Hepatocyte (in vitro differentiated cells): ENCODE results near the gene NUFIP1. TPM values are rescaled to one million over a fixed set of nuclear protein-coding genes. Genes with fewer than 3 reads are reported as not detected.

Experiments used
- DNase-seq: peaks from one replicate; pipeline ENCODE4 v3.0.0-alpha.2; 2016; ENCODE audit warnings: low spot score
- H2AFZ ChIP-seq: fragments of 200-600 bp; sonication (generic); 2 replicates; pipeline ENCODE4 v1.6.0; 2016; ENCODE audit warnings: antibody characterized with exemption, mild to moderate bottlenecking
- H3K27ac ChIP-seq: fragments of 200-600 bp; sonication (generic); 2 replicates; pipeline ENCODE4 v1.5.1; 2016; ENCODE audit warnings: mild to moderate bottlenecking
- H3K27me3 ChIP-seq: fragments of 200-600 bp; sonication (generic); 2 replicates; pipeline ENCODE4 v1.6.1; 2016
- H3K36me3 ChIP-seq: fragments of 200-600 bp; sonication (generic); replicated peaks from 2 replicates; pipeline ENCODE4 v1.5.1; 2016; ENCODE audit warnings: low read depth; ENCODE audit not compliant: insufficient read depth
- H3K4me1 ChIP-seq: fragments of 200-600 bp; sonication (generic); 2 replicates; pipeline ENCODE4 v1.5.1; 2016; ENCODE audit warnings: mild to moderate bottlenecking, moderate library complexity; ENCODE audit not compliant: insufficient read depth
- H3K4me2 ChIP-seq: fragments of 200-600 bp; sonication (generic); 2 replicates; pipeline ENCODE4 v1.6.0; 2016
- H3K4me3 ChIP-seq: fragments of 200-600 bp; sonication (generic); 2 replicates; pipeline ENCODE4 v1.5.1; 2016; ENCODE audit warnings: mild to moderate bottlenecking
- H3K79me2 ChIP-seq: fragments of 200-600 bp; sonication (generic); 2 replicates; pipeline ENCODE4 v1.6.0; 2017; ENCODE audit warnings: mild to moderate bottlenecking
- H3K9me2 ChIP-seq: fragments of 200-600 bp; sonication (generic); replicated peaks from 2 replicates; pipeline ENCODE4 v1.6.0; 2017; ENCODE audit warnings: mild to moderate bottlenecking; ENCODE audit not compliant: insufficient read depth
- H3K9me3 ChIP-seq: fragments of 200-600 bp; sonication (generic); 2 replicates; pipeline ENCODE4 v1.5.1; 2016; ENCODE audit warnings: low read depth, mild to moderate bottlenecking
- H4K20me1 ChIP-seq: fragments of 200-600 bp; sonication (generic); 2 replicates; pipeline ENCODE4 v1.6.0; 2016; ENCODE audit warnings: mild to moderate bottlenecking; ENCODE audit not compliant: insufficient read depth, poor library complexity, severe bottlenecking
- EZH2 ChIP-seq: fragments of 200-600 bp; sonication (generic); IDR thresholded peaks from 2 replicates; pipeline ENCODE4 v1.6.1; 2016; ENCODE audit warnings: antibody characterized with exemption, mild to moderate bottlenecking, borderline replicate concordance
- EZH2phosphoT487 ChIP-seq: fragments of 200-600 bp; sonication (generic); IDR thresholded peaks from one replicate; pipeline ENCODE4 v1.6.1; 2018; ENCODE audit warnings: antibody characterized with exemption, mild to moderate bottlenecking, low read depth, moderate library complexity; ENCODE audit not compliant: unreplicated experiment, severe bottlenecking
- WGBS: methylation state at CpG from one replicate; pipeline ENCODE4 v1.1.6; 2016; ENCODE audit warnings: low lambda C conversion rate; ENCODE audit errors: missing lambda C conversion rate; 5-methylcytosine and 5-hydroxymethylcytosine counted together
- polyA plus RNA-seq: library from polyadenylated mRNA; unstranded; fragments of >200 nt; fragmentation: Nextera tagmentation; extraction: Ambion mirVana; gene quantifications from 2 replicates; pipeline ENCODE4 v1.2.1, GENCODE V29; 2016
- total RNA-seq: library from RNA; depleted of rRNA; stranded (reverse); fragments of >200 nt; gene quantifications from 2 replicates; pipeline ENCODE4 v1.2.3, GENCODE V29; 2014
- TF ChIP-seq, protein P1 (sequence below): fragments of 200-600 bp; sonication (generic); IDR thresholded peaks from 2 replicates; pipeline ENCODE4 v1.5.1; 2016; ENCODE audit warnings: antibody characterized with exemption, mild to moderate bottlenecking; ENCODE audit not compliant: poor library complexity

NUFIP1 gene
- total and polyA plus RNA-seq, 2 experiments from 2014 or later = 3.3 to 6.2 TPM

DNA sequence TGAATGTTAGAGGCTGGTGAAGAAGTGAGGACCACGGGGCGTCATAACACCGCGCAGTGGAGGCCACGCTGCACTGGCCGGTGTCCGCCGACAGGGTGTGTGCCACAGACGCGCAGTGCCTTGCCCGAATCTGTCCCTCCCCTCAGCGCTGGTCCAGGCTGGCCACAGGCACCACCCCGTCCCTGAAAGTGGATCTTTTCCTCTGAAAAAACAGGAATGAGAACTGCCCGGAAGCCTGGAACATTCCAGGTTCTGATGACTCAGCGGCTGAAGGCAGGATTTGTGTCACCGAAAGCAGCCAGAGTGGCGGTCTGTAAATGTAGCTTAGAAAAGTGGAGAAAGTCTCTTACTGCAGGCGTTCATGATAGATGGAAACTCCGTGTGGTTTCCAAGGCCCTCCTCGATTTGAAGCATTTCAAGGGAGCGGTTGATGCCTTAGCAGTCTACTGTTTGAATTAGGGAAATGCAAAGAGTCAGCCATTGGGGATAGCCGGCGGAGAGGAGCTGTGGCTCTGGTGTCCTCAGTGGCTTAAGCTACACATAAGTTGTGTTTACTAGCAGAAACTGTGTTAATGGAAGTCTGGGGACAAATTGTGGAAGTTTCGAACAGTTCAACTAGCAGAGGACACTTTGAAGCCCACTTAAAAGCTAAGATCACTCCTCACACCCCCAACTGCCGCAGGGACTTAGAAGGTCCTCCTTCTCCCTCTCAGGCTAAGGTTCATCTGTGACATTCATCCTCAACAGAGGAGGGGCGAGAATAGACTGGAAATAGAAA is 70.8 kb downstream of the NUFIP1 start:
- H3K27ac ChIP-seq = peak overlapping the region; percentile 98
- H3K27me3 ChIP-seq = no peaks in the 10 kb centered on the region
- peak overlapping the region; percentile 34 for H2AFZ ChIP-seq
- H4K20me1 ChIP-seq = no peaks in the 10 kb centered on the region
- TF ChIP-seq, protein P1, sequence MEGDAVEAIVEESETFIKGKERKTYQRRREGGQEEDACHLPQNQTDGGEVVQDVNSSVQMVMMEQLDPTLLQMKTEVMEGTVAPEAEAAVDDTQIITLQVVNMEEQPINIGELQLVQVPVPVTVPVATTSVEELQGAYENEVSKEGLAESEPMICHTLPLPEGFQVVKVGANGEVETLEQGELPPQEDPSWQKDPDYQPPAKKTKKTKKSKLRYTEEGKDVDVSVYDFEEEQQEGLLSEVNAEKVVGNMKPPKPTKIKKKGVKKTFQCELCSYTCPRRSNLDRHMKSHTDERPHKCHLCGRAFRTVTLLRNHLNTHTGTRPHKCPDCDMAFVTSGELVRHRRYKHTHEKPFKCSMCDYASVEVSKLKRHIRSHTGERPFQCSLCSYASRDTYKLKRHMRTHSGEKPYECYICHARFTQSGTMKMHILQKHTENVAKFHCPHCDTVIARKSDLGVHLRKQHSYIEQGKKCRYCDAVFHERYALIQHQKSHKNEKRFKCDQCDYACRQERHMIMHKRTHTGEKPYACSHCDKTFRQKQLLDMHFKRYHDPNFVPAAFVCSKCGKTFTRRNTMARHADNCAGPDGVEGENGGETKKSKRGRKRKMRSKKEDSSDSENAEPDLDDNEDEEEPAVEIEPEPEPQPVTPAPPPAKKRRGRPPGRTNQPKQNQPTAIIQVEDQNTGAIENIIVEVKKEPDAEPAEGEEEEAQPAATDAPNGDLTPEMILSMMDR = peak; percentile 66
- TF ChIP-seq EZH2 (no peak), EZH2phosphoT487 (no peak)
- no peaks in the 10 kb centered on the region for H3K36me3 ChIP-seq
- no peaks in the 10 kb centered on the region for H3K79me2 ChIP-seq
- WGBS = 14% methylated on average over 26 of the region's 26 CpGs
- peak overlapping the region; percentile 68 for H3K4me2 ChIP-seq
- no peaks in the 10 kb centered on the region for H3K9me2 ChIP-seq
- peak overlapping the region; percentile 25 for H3K4me3 ChIP-seq
- H3K4me1 ChIP-seq = peaks cover 23% of the 10 kb centered on the region
- DNase-seq = peak; percentile 95
- no peaks in the 10 kb centered on the region for H3K9me3 ChIP-seq

DNA sequence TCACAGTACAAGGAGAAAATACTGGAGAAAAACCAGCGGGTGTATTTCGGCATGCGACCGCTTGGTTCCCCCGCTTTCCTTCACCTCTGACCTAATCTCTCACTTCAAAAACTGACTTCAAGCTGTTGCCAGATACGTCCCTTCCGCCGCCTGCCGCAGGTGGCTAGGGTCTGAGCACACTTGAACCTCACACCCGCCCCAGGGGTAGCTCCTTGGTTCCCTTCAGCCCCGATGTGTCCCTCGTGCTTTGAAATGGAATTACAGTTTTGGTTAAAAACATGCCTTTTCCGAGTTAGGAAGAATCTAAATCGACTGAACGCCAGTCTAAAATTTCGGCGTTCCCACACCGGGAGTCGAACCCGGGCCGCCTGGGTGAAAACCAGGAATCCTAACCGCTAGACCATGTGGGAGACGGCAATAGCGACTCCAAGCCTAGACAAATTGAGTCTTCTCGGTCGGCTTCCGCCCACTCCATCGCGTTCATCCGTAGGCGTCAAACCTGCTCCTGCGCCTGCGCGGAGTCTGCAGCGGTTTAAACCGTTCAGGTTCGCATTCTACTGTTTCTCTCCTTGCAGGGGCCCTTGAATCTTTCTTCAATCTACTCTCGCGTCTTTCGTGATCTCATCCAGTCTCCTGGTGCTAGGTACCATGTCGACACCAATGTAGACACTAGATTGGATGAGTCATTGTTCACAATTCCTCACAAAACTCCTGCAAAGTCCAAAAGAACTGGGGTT is 71.5 kb downstream of the NUFIP1 start:
- Histone ChIP-seq H3K27me3 (no peaks in the 10 kb centered on the region), H3K4me2 (peak overlapping the region; percentile 71), H3K79me2 (no peaks in the 10 kb centered on the region), H3K36me3 (no peaks in the 10 kb centered on the region), H3K27ac (peak overlapping the region; percentile 98), H3K4me1 (peaks cover 23% of the 10 kb centered on the region), H3K9me3 (no peaks in the 10 kb centered on the region), H3K4me3 (peak overlapping the region; percentile 25), H2AFZ (peak overlapping the region; percentile 34), H3K9me2 (no peaks in the 10 kb centered on the region), H4K20me1 (no peaks in the 10 kb centered on the region)
- 1% methylated on average over 41 of the region's 41 CpGs for WGBS
- no peak for TF ChIP-seq EZH2
- TF ChIP-seq, protein P1 = peak; percentile 46
- DNase-seq = peak; percentile 98

DNA sequence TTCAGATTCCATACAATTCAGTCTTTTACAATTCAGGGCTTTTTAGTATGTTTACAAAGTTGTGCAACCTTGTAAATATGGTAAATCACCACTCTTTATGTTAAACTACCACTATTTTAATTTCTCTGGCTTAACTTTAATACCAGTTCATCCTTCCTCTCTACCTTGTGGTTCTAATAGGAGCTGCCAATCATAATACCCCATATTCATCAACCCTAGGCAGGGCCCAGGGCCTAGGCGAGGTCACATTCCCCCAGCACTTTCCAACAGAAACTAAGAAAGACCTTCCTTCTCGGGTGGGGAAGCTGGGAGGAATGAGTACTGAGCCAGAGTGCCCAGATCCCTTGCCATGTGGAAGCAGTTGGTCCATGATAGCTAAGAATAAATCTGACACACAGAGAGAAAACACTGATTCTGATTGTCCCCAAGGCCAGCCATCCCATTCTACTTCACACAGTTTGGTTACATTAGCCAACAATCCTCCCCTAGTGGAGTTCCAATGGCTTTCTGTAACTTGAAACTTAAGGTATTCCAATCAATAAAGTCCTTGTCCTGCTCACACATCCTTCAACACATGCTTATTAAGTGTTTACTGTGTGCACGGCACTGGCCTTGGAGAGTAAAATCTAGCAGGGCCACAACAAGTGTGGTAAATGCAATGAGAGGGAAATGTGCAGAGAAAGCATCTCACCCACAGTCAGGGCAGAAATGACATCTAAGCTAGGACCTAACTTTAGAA is 76.8 kb downstream of the NUFIP1 start:
- Histone ChIP-seq H4K20me1 (no peaks in the 10 kb centered on the region), H3K4me1 (no peaks in the 10 kb centered on the region), H3K9me3 (no peaks in the 10 kb centered on the region), H3K9me2 (no peaks in the 10 kb centered on the region), H3K79me2 (no peaks in the 10 kb centered on the region), H3K4me3 (no peak overlapping the region), H3K27ac (no peak overlapping the region), H2AFZ (no peak overlapping the region), H3K36me3 (no peaks in the 10 kb centered on the region), H3K4me2 (no peak overlapping the region), H3K27me3 (no peaks in the 10 kb centered on the region)
- 86% methylated on average over 3 of the region's 3 CpGs for WGBS
- no peak for DNase-seq
- TF ChIP-seq EZH2 = no peak
- TF ChIP-seq, protein P1 = no peak
- no peak for TF ChIP-seq EZH2phosphoT487
